Measurements from ENCODE around the gene MAGEB1. TPM values are rescaled to one million over a fixed set of nuclear protein-coding genes. Genes with fewer than 3 reads are reported as not detected.

The MAGEB1 gene, protein sequence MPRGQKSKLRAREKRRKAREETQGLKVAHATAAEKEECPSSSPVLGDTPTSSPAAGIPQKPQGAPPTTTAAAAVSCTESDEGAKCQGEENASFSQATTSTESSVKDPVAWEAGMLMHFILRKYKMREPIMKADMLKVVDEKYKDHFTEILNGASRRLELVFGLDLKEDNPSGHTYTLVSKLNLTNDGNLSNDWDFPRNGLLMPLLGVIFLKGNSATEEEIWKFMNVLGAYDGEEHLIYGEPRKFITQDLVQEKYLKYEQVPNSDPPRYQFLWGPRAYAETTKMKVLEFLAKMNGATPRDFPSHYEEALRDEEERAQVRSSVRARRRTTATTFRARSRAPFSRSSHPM
- total RNA-seq: not detected in 2 replicates

DNA sequence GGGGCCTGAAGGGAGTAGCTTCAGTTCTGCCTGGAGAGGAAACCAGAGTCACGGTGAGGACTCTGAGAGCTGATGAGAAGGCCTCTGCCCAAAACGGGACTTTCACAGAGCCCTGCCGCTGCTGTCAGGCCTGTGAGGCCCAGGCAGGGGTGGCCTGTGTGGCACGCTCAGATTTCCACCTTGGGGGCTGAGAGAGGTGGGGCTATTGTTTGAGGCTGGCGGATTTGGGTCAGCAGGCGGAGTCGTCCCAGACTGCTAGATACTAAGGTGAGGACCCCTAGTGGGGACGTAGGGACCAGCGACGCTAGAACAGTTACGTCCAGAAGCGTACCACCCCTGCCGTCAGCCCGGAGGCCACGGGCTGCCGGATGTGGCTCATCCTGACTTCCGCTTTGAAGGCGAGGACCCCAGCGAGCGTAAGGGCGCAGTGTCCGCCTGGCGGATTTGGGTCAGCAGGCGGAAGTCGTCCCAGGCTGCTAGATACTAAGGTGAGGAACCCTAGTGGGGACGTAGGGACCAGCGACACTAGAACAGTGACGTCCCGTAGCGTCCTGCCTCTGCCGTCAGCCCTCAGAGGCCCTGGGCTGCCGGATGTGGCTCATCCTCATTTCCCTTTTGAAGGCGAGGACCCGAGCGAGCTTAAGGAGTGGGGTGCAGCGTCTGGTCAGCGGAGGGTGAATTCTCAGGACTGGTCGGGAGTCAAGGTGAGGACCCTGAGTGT lies at the start of gene MAGEB1:
Gene MAGEB1 (plus strand): TSS at position 378 of the 721 bp plus-strand sequence. CDS start 3,348 bp downstream, outside the sequence.
- no peak for DNase-seq (ENCODE audit: low read depth in 2 of 2)

DNA sequence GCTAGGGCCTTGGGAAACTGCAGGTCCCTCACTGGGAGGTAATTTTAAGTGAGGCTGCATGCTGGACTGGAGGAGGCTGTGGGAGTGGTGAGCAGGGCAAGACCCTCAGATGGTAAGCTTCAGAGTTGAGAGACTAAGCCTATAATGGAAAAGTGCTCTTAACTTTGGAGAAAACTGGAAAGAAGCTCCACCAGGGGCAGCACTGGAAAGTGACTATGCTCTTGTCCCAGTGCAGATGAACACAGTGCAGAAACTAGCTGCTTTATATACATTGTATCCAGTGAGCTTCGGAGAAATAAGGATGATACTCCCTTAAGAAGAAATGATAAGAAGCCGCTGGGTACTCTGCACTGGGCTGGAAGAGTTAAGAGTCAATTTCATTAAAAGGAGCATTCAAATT lies 34.8 kb upstream of the MAGEB1 start:
- no peak for DNase-seq (ENCODE audit: low read depth in 2 of 2)

DNA sequence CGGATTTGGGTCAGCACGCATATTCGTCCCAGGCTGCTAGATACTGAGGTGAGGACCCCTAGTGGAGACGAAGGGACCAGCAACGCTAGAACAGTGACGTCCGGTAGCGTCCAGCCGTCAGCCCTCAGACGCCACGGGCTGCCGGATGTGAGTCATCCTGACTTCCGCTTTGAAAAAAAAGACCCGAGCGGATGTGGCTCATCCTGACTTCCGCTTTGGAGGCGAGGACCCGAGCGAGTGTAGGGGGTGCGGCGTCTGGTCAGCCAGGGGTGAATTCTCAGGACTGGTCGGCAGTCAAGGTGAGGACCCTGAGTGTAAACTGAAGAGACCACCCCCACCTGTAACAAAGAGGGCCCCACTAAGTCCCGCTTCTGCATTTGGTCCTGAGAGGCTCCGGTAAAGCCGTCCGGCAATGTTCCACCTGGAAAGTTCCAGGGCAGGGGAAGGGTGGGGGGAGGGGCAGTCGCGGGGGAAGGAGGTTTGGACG lies 31.5 kb upstream of the MAGEB1 start, which contains the start of gene MAGEB2:
Gene MAGEB2 (plus strand): TSS at position 207 of the 487 bp plus-strand sequence. CDS start 3,018 bp downstream, outside the sequence.
- no peak for DNase-seq (ENCODE audit: low read depth in 2 of 2)

DNA sequence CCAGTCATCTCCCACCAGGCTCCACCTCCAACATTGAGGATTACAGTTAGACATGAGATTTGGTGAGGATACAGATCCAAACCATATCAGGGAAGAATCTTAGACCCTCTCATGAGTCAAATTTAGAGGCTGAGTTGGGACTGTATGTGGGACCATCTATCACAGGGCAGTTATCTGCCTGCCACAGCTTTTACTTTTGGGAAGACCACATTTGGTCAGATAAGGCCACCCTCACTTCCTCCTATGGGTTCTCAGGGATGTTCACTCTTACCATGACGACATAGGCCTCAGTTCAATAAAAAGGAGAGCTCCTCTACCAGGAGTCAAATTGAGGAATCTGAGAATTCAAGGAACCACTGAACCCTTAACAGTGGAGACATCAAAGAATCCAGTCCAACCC lies 29.5 kb upstream of the MAGEB1 start:
- no peak for DNase-seq (ENCODE audit: low read depth in 2 of 2)

DNA sequence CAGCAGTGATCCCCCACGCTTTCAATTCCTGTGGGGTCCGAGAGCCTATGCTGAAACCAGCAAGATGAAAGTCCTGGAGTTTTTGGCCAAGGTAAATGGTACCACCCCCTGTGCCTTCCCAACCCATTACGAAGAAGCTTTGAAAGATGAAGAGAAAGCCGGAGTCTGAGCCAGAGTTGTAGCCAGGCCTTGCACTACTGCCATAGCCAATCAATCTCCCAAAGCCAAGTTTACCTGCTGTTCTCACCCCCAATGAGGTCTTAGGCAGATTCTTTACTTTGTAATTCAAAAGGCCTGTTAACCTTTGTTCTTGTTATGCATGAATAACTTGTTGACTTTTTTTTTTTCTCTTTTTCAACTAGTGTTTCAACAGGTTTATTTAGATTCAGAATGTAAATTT lies 27.6 kb upstream of the MAGEB1 start:
- no peak for DNase-seq (ENCODE audit: low read depth in 2 of 2)

DNA sequence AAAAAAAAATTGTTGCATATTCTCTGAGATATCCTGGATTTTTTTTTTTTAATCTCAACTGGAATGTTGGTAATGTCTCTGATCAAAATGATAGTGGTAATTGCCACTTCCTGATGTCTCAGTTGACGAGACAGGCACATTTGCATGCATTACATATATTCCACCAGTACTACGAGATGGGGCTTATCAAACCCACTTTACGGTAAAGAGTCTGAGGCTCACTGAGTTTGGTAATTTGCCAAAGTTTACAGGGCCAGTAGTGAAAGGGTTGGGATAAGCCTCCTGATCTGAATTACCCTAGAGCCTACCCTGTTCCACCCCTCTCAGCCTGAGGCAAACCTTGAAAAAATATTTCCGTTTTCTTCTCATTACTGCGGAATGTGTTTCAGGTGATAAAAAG lies 26.3 kb upstream of the MAGEB1 start:
- DNase-seq (ENCODE audit: low read depth in 2 of 2): no peak

DNA sequence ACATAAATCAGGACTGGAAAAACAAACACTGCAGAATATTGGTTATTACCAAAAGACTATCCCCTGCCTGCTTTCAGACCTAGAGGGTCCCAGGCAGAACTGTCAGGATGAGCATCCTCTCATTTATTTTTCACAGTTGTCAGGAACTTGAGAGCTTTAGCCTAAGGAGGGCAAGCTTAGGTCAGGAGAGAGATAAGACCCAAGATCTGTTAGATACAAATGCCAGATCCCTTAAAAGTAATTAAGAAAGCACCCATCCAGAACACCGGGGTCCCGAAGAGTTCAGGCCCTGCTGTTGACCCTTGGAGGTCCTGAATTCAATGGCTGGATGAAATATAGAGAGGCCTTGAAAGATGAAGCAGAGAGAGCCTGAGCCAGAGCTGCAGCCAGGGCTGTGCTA lies 22.4 kb upstream of the MAGEB1 start:
- DNase-seq (ENCODE audit: low read depth in 2 of 2): no peak

DNA sequence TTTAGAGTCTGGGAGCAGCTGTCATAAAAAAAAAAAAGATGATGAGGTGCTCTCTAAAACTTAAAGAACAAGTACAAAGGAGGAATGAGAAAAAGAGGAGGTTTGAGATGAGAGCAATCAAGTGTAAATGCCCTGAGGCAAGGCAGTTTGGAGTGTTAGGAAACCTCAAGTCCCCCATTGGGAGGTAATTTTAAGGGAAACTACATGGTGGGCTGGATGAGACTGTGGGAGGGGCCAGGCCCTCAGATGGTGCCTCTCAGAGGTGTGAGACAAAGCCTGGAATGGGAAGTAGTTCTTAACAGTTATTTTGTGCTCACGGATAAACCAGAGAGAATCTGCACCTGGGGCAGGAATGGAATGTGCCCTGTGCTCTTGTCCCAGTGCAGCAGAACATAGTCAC lies 18.4 kb upstream of the MAGEB1 start:
- DNase-seq (ENCODE audit: low read depth in 2 of 2): no peak

DNA sequence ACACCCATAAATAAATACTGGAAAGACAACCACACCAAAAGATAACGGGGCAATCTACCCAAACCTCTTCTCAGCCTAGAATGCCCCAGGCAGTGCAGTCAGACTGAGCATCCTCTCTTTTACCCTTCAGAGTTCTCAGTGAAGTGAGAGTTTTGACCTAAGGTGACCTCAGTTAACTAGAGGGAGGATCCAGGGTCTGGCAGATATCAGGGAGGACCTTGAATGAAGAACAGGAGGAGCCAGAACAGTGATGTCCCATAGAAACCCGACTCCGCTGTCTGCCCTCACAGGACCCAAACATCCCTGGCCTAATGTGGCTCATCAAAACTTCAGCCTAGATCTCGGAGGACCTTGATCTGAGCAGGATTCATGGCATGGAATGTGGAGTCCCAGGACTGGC lies 16.6 kb upstream of the MAGEB1 start, which contains the start of gene MAGEB3:
Gene MAGEB3 (plus strand): TSS at position 263 of the 400 bp plus-strand sequence. CDS start 5,268 bp downstream, outside the sequence.
- DNase-seq (ENCODE audit: low read depth in 2 of 2): no peak

DNA sequence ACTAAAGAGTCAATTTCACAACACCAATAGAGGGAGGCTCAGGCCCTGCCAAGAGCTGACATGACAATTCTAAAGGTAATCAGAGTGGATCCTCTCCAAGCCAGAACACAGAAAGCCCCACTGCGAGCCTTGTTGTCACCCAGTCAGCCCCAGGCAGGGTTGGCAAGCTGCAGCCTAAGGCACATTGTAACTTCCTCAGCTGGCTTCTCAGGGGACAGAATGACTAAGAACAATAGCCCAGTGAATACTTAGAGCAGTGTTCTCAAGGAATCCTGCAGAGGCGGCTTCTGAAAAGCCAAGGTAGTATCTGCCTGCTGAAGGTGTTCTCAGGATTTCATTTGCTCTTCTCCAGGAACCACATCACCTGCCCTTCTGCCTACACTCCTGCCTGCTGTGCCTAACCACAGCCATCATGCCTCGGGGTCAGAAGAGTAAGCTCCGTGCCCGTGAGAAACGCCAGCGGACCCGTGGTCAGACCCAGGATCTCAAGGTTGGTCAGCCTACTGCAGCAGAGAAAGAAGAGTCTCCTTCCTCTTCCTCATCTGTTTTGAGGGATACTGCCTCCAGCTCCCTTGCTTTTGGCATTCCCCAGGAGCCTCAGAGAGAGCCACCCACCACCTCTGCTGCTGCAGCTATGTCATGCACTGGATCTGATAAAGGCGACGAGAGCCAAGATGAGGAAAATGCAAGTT lies 5.1 kb upstream of the MAGEB1 start, which contains the start of gene MAGEB4:
Gene MAGEB4 (plus strand): TSS at position 277 of the 692 bp plus-strand sequence. CDS start 136 bp downstream, at position 413.
- no peak for DNase-seq (ENCODE audit: low read depth in 2 of 2)

DNA sequence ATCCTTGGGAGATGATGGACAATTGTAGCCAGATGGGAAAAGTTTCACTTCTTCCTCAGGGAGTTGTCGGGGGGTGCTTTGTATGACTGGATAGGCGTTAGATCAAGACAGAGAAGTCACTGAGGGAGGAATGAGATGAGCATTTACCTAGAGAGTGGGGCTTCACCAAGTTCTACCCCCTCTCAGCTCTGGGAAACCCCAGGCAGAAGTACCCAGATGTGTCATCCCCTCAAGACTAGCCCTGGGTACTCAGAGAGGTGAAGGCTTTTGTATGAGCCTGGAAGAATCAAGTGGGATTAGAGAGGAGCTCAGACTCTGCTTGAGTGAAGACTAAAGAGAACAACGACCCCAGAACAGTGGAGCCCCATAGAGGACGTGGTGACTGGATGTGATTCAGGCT lies 1.9 kb downstream of the MAGEB1 start:
- DNase-seq (ENCODE audit: low read depth in 2 of 2): no peak

DNA sequence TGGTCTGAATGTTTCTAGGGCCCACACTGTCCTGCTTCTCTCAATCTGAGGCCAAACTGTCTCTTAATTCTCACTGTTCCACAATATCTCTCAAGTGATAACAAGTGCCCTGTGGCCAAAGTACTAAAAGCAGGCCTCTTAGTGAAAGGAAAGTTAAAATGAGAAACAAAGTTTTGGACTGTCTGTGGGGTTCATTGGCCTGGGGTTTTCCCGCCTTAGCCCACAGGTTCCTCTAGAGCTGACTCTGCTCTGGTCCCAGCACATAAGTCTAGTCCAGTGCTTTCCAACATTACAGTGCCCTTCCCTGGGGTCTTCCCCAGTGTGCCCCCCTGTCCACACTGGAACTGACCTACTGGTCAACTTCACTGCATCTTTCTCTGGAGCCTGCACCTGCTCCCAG lies 6.3 kb downstream of the MAGEB1 start:
- DNase-seq (ENCODE audit: low read depth in 2 of 2): no peak

DNA sequence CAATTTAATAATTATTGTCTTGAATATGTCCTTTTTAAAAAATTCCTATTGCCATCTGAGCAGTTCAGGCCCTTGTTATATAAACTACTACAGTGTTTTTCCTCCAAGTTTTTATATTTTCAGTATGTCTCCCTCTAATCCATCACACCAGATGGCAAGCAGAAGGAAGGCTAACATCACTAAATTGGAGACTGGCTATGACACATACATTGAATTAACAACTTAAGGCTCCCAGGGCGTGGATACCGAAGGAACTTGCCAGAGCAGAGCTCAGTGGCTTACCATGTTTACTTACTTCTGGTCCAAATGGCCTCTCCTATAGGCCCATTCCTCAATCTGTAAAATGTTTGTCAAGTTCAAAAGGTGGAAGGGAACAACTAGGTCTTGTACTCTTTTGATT lies 13.0 kb downstream of the MAGEB1 start:
- no peak for DNase-seq (ENCODE audit: low read depth in 2 of 2)

DNA sequence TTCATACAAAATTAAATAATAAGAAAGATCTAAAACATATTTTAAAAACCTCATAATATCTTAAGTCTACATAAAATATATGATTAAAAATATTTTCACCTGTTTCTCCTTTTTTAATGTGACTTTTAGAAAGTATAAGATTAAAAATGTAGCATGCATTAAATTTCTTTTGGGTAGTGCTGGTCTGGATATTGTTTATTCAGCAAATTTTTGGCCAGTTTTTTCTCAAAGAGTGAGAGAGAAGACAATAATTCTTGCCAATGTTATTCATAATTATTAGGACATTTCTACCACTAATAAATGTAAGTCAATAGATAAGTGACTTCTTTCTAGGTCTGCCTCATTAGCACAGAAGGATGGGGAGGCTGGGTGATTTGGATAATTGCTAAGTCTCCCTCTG lies 14.1 kb downstream of the MAGEB1 start:
- no peak for DNase-seq (ENCODE audit: low read depth in 2 of 2)

DNA sequence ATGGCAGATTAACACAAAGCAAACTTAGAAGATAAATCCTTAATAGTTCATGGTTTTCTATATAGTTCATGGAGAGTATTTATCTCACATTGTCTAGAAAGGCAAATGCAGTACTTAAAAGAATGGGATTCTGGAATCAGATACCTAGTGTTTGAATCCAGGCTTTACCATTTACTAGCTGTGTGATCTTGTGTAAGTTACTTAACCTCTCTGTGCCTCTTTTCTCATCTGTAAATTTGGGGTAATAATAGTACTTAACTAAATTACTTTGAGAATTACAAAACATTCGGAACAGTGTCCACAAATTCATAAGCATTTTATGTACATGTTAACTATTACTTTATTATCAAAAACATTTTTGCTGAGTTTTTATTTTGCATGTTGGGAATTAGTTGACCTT lies 15.8 kb downstream of the MAGEB1 start:
- no peak for DNase-seq (ENCODE audit: low read depth in 2 of 2)

DNA sequence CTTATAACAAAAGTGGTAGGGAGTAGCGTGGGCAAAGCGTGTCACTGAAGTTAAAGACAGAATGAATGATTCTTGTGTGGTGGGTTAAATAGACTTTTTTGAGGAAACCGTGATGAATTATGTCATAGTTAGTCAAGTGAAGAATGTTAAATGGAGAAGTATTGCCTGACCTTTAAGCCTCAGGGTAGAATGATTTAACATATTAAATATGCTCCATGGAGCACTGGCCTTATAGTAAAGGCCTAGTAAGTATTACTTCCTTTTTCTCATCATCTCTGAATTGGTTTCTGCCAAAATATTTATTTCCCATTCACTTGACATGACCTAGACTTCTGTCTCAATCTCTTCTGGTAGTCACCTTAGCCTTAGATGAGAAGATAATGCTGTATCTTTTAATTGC lies 23.7 kb downstream of the MAGEB1 start:
- DNase-seq (ENCODE audit: low read depth in 2 of 2): no peak

DNA sequence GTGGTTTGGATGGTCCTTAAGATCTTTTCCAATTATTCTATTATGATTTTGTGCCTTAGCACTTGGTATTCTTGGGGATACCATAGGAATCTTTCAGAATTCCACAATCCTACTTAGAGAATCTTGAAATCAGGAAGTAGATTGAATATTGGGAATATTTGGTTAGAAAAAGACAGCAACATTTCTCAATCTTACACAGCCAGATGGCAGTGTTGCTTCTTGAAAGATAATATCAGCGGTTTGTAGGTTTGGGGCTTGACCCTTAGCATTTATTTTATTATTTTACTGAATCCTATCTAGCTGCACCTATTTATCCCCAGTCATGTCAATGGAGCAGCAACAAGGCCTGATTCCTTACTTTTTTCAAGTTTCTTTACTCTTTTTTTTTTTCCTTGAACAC lies 28.6 kb downstream of the MAGEB1 start:
- peak in 1 of 2 donors; percentile 17 for DNase-seq (ENCODE audit: low read depth in 2 of 2)

DNA sequence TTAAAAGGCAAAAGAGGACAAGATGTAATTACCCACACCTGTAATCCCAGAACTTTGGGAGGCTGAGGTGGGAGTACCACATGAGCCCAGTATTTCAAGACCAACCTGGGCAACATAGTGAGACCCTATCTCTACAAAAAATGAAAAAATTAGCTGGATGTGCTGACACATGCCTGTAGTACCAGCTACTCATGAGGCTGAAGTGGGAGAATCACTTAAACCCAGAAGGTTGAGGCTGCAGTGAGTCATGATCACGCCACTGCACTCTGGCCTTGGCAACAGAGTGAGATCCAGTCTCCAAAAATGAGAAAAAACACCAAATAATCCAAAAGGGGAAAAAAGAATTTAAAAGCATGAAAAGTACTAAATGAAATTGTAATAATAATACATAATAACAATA lies 31.4 kb downstream of the MAGEB1 start:
- peak in 1 of 2 donors; percentile 10 for DNase-seq (ENCODE audit: low read depth in 2 of 2)

DNA sequence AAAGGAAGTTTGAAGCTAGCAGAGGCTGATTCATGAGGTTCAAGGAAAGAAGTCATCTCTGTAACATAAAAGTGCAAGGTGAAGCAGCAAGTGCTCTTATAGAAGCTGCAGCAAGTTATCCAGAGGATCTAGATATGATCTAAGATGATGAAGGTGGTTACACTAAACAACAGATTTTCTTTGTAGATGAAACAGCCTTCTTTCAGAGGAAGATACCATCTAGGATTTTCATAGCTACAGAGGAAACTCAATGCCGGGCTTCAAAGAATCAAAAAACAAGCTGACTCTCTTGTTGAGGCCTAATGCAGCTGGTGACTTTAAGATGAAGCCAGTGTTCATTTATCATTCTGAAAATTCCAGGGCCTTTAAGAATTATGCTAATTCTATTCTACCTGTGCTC lies 33.5 kb downstream of the MAGEB1 start:
- DNase-seq (ENCODE audit: low read depth in 2 of 2): no peak

DNA sequence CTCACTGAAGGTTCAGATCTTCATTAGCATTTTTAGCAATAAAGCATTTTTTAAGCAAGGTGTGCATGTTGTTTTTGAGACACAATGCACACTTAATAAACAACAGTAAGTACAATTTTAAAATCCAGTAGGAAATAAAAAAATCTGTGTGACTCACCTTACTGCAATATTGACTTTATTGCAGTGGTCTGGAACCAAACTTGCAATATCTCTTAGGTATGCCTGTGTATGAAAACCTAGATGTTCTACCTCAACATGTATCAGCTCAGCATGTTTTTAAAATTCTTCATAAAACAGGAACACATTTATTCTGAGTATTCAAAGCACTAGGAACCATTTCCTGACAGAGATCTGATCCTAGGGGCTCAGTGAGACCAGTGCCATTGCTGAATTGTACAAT lies 35.6 kb downstream of the MAGEB1 start:
- DNase-seq (ENCODE audit: low read depth in 2 of 2): no peak

DNA sequence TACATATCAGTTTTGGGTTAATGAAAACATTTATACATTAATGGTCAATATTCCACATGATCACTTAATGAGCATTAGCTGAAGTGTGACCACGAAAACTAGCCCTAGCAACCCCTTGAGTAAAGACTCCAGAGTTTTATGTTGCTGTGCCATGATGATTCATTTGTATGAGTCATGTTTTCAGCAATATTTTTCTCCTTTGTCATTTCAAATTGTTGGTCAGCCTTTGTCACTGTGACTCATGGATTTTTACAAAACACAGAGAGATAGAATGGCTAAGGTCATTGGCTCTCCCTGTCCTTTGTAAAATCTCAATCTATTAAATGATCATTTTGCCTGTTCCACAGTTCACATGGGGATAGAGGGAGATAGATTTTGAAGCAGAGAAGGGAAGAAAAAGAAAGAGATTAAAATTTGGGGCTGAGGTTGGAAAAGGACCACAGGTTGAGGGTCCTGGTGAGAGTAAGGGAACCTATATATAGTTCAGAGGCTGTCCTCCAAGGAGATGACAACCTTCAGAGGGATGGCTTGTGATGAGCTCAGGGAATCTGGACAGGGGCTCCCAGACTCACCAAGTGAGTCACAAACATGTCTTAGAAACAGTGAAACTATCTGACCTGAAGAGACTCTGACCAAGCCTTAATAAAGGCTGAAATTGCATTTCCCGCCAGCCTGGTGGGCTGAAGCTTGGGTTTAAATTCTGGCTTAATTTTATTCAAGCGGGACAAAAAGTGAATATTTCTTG lies 36.7 kb downstream of the MAGEB1 start:
- peak; percentile 88 to 89 for DNase-seq (ENCODE audit: low read depth in 2 of 2)
